Vagina (tissue), 2 donors: Measurements from ENCODE around the gene LRRC4B. TPM values are rescaled to one million over a fixed set of nuclear protein-coding genes. Genes with fewer than 3 reads are reported as not detected.

Source experiments
- DNase-seq, 2 donors: peaks; one replicate each; pipeline ENCODE4 v3.0.0-alpha.2; 2017; ENCODE audit errors: extremely low spot score in 2 of 2
- H3K27ac ChIP-seq: fragments of 200-600 bp; sonication (generic); one replicate; pipeline ENCODE4 v1.5.1; 2019
- H3K27me3 ChIP-seq: fragments of 200-600 bp; sonication (generic); one replicate; pipeline ENCODE4 v1.5.1; 2019
- H3K36me3 ChIP-seq, 2 donors: fragments of 200-600 bp; sonication (generic); one replicate each; pipeline ENCODE4 v1.5.1; 2017 to 2019
- H3K4me1 ChIP-seq: fragments of 200-600 bp; sonication (generic); one replicate; pipeline ENCODE4 v1.5.1; 2019
- H3K4me3 ChIP-seq, 2 donors: fragments of 200-600 bp; sonication (generic); 1 replicate in 1 of 2; 2 replicates in 1 of 2; pipeline ENCODE4 v1.5.1; 2016 to 2019
- H3K9me3 ChIP-seq: fragments of 200-600 bp; sonication (generic); one replicate; pipeline ENCODE4 v1.5.1; 2019
- CTCF ChIP-seq, 3 experiments: fragments of 450-650 bp in 2 of 3; fragments of 200-600 bp in 1 of 3; sonication (generic) in 1 of 3; IDR thresholded peaks; one replicate each; pipeline ENCODE4 v1.5.1; 2017 to 2019; ENCODE audit warnings: antibody characterized with exemption in 3 of 3, mild to moderate bottlenecking in 2 of 3, moderate library complexity in 2 of 3
- POLR2A ChIP-seq, 2 donors: fragments of 450-650 bp; IDR thresholded peaks; one replicate each; pipeline ENCODE4 v1.6.1; 2017; ENCODE audit warnings: antibody characterized with exemption in 2 of 2, mild to moderate bottlenecking in 2 of 2, moderate library complexity in 2 of 2
- POLR2AphosphoS5 ChIP-seq, 2 donors: sonication (generic); formaldehyde crosslinking; IDR thresholded peaks; one replicate each; pipeline ENCODE4 v1.9.0; 2017; ENCODE audit warnings: antibody characterized with exemption in 2 of 2, mild to moderate bottlenecking in 2 of 2, low read depth in 1 of 2; ENCODE audit not compliant: insufficient read depth in 1 of 2
- intact Hi-C: fragments of 100-400 bp; cut with DNase I; formaldehyde crosslinking; loops from one replicate; pipeline ENCODE4 v1.15.1; 2023
- total RNA-seq: library from RNA; depleted of rRNA; stranded (reverse); fragments of >200 nt; gene quantifications from one replicate; pipeline ENCODE4 v1.2.3, GENCODE V29; 2016

LRRC4B gene
- total RNA-seq, 1 donor from 2014 or later: 17.9 TPM

GRCh38 chr19:50490411-50490811 is 77.8 kb downstream of the LRRC4B start:
- intact Hi-C loops: no loop called here
- H3K27ac ChIP-seq: no peak overlapping the region
- H3K9me3 ChIP-seq: no peaks in the 10 kb centered on the region
- no peaks in the 10 kb centered on the region for H3K27me3 ChIP-seq
- no peak for TF ChIP-seq CTCF (IDR thresholded peaks at IDR 0.05)
- TF ChIP-seq POLR2A (IDR thresholded peaks at IDR 0.05): no peak
- TF ChIP-seq POLR2AphosphoS5 (IDR thresholded peaks at IDR 0.05; ENCODE audit: insufficient read depth in 1 of 2, low read depth in 1 of 2): no peak
- H3K4me1 ChIP-seq: no peaks in the 10 kb centered on the region
- no peak overlapping the region for H3K4me3 ChIP-seq
- no peak for DNase-seq
- no peaks in the 10 kb centered on the region for H3K36me3 ChIP-seq

GRCh38 chr19:50489461-50490011 is 78.7 kb downstream of the LRRC4B start:
- TF ChIP-seq POLR2A (IDR thresholded peaks at IDR 0.05) (no peak), CTCF (IDR thresholded peaks at IDR 0.05) (no peak), POLR2AphosphoS5 (IDR thresholded peaks at IDR 0.05; ENCODE audit: insufficient read depth in 1 of 2, low read depth in 1 of 2) (no peak)
- Histone ChIP-seq H3K9me3 (no peaks in the 10 kb centered on the region), H3K36me3 (no peaks in the 10 kb centered on the region), H3K4me1 (no peaks in the 10 kb centered on the region), H3K4me3 (no peak overlapping the region), H3K27ac (no peak overlapping the region), H3K27me3 (no peaks in the 10 kb centered on the region)
- intact Hi-C loops: no loop called here
- no peak for DNase-seq

DNA sequence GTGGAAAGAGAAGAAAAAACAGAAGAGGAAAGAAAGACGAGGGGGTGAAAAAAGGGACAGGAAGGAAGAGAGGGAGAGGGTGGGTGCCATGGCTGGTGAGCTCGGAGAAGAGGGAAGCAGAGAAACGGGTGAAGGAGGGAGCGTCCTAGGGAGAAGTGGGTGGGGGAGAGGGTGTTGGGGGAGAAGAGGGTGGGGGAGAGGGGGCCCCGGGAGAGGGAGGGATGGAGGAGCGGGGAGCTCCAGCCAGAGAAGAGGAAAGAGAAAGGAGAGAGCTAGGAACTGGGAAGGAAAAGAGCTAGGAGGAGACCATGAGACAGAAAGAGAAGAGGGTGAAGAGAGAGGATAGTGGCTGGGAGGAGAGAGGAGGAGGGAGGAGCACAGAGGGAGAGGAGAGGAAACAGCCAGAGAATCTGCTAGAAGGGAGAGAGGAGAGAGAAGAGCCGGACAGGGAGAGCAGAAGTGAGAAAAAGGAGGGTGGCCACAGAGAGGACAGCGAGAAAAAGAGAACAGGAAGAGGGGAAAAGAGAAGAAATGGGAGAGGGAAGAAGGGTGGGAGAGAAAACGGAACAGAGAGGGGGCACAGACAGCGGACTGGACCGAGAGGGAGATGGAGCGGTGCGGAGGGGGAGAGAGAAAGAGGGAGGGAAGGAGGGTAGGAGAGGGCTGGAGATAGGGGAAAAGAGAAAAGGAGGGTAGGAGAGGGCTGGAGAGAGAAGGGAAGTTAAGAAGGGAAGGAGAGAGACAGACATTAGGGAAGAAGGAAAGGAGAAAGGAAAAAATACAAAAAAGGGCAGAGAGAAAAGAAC is 79.6 kb downstream of the LRRC4B start:
- no peaks in the 10 kb centered on the region for H3K4me1 ChIP-seq
- H3K27ac ChIP-seq: no peak overlapping the region
- no peak overlapping the region for H3K4me3 ChIP-seq
- TF ChIP-seq POLR2AphosphoS5 (IDR thresholded peaks at IDR 0.05; ENCODE audit: insufficient read depth in 1 of 2, low read depth in 1 of 2) (no peak), POLR2A (IDR thresholded peaks at IDR 0.05) (no peak), CTCF (IDR thresholded peaks at IDR 0.05) (no peak)
- intact Hi-C loops: no loop called here
- no peaks in the 10 kb centered on the region for H3K9me3 ChIP-seq
- DNase-seq: no peak
- no peaks in the 10 kb centered on the region for H3K27me3 ChIP-seq
- peaks cover 0 to under 1% of the 10 kb centered on the region in 2 donors for H3K36me3 ChIP-seq

DNA sequence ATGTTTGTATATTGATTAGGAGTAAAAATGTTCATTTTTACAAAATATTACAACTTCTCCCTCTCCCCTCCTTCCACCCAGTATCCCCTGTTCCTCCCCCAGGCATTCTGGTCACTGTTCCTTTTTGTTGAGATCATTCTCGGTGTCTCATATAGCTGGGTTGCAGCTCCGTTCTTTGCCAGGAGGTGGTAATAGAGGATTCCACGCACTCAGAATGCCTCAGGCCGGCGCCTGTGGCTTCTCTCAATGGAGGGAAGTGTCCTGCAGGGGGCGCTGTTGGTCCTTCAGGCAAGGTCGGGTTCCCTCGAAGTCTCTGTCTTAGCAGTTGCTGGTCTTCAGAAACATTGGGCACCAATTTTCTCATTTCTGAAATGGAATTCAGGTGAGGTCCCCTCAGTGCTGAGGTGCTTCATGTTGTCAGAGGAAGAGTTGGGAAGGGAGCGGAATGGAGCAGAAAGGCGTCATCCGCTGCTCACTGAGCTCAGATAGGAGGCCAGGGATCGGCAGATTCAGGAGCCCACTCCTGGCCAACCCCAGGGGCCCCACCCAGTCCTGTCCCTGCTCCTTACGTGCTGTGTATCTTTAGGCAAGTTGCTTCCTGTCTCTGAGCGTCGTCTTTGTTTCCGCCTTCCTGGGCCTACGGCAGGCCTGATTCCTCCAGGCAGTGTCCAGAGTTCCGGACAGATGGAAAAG is 81.3 kb downstream of the LRRC4B start:
- Histone ChIP-seq H3K36me3 (peaks cover 0 to 9% of the 10 kb centered on the region in 2 donors), H3K27me3 (no peaks in the 10 kb centered on the region), H3K27ac (no peak overlapping the region), H3K4me1 (no peaks in the 10 kb centered on the region), H3K4me3 (no peak overlapping the region), H3K9me3 (no peaks in the 10 kb centered on the region)
- DNase-seq: no peak
- intact Hi-C loops: no loop called here
- TF ChIP-seq CTCF (IDR thresholded peaks at IDR 0.05) (no peak), POLR2AphosphoS5 (IDR thresholded peaks at IDR 0.05; ENCODE audit: insufficient read depth in 1 of 2, low read depth in 1 of 2) (no peak), POLR2A (IDR thresholded peaks at IDR 0.05) (no peak)
